ENCODE results near the gene AFMID. TPM values are rescaled to one million over a fixed set of nuclear protein-coding genes. Genes with fewer than 3 reads are reported as not detected.

The AFMID gene
- total RNA-seq, 1 experiment from 2014 or later: 45.1 TPM

GRCh38 chr17:78248051-78248914, 61.1 kb downstream of the AFMID start (continued):
- TF ChIP-seq ZNF138 (CRISPR knock-in tag; conservative IDR thresholded peaks at IDR 0.05) (no peak), NR3C1 (CRISPR knock-in tag; conservative IDR thresholded peaks at IDR 0.05; ENCODE audit: low read depth) (no peak), AFF4 (CRISPR knock-in tag; IDR thresholded peaks at IDR 0.05; ENCODE audit: borderline replicate concordance) (no peak)

- ATAC-seq (no peak), DNase-seq (ENCODE audit: low spot score) (no peak)
- POLR2A ChIA-PET: no interaction called here
- Mint-ChIP-seq H3K27ac (no peak overlapping the region), H3K27me3 (ENCODE audit: low read depth) (no peaks in the 10 kb centered on the region), H3K4me3 (no peak overlapping the region), H3K36me3 (peaks cover 3% of the 10 kb centered on the region; the same call in 1 of the 2 replicates), H3K9me3 (peaks cover 5% of the 10 kb centered on the region), H3K4me1 (peaks cover 28% of the 10 kb centered on the region)
- TF ChIP-seq ZNF219 (CRISPR knock-in tag; IDR thresholded peaks at IDR 0.05; ENCODE audit: borderline replicate concordance): no peak
- TF ChIP-seq RORB (CRISPR knock-in tag; IDR thresholded peaks at IDR 0.05): no peak
- TF ChIP-seq E2F1 (CRISPR knock-in tag; IDR thresholded peaks at IDR 0.05): no peak
- TF ChIP-seq, protein P1, sequence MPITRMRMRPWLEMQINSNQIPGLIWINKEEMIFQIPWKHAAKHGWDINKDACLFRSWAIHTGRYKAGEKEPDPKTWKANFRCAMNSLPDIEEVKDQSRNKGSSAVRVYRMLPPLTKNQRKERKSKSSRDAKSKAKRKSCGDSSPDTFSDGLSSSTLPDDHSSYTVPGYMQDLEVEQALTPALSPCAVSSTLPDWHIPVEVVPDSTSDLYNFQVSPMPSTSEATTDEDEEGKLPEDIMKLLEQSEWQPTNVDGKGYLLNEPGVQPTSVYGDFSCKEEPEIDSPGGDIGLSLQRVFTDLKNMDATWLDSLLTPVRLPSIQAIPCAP (CRISPR knock-in tag; IDR thresholded peaks at IDR 0.05): no peak
- TF ChIP-seq ZNF121 (CRISPR knock-in tag; IDR thresholded peaks at IDR 0.05): no peak
- TF ChIP-seq, protein P2, sequence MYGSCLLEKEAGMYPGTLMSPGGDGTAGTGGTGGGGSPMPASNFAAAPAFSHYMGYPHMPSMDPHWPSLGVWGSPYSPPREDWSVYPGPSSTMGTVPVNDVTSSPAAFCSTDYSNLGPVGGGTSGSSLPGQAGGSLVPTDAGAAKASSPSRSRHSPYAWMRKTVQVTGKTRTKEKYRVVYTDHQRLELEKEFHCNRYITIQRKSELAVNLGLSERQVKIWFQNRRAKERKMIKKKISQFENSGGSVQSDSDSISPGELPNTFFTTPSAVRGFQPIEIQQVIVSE (CRISPR knock-in tag; IDR thresholded peaks at IDR 0.05; ENCODE audit: borderline replicate concordance): no peak
- TF ChIP-seq FOXK1 (CRISPR knock-in tag; IDR thresholded peaks at IDR 0.05): no peak
- TF ChIP-seq OVOL2 (CRISPR knock-in tag; IDR thresholded peaks at IDR 0.05; ENCODE audit: borderline replicate concordance): no peak
- TF ChIP-seq ATF1 (CRISPR knock-in tag; IDR thresholded peaks at IDR 0.05): no peak
- CTCF ChIA-PET: interaction anchor here (0.8 to 5.3 kb wide), 17 partner anchors 12 to 311 kb away, joined by 3 to 52 read pairs (median 10); partner anchors contain the start of genes AFMID, BIRC5, TK1 and TMC8
Measured at GRCh38 chr17:78249074-78249817, 62.1 kb downstream of the AFMID start.
